NCI-H510A treated with DMSO at 0.1 percent for 48 hours (cell line): ENCODE measurements around the gene NOTO.
A peak's percentile ranks its signal among the peaks of the same experiment; 100 is the strongest.
"Not testable (repeated sequence)": the region's sequence is repeated elsewhere in the genome, so short reads cannot be mapped to it uniquely, and the experiment has no call there.

ENCODE experiments used
- DNase-seq: peaks from one replicate; lab custom pipeline; 2025; lab: John Stamatoyannopoulos, UW

The NOTO gene

DNA sequence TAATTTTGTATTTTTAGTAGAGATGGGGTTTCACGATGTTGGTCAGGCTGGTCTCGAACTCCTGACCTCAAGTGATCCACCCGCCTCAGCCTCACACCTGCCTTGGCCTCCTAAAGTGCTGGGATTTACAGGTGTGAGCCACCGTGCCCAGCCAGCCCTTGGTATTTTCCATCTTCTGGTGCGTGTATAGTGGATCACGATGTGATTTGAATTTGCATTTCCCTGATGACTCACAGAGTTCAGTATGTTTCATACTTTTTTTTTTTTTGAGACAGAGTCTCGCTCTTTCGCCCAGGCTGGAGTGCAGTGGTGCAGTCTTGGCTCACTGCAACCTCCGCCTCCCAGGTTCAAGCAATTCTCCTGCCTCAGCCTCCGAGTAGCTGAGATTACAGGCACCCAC, 2.1 kb upstream of the NOTO start:
- not testable (repeated sequence) for DNase-seq

- no peak for DNase-seq
These were observed 794 bp downstream of the NOTO start for GRCh38 chr2:73203055-73203681.

- DNase-seq: no peak
These were observed 3.2 kb downstream of the NOTO start for GRCh38 chr2:73205611-73206010.

GRCh38 chr2:73208258-73208657, 5.9 kb downstream of the NOTO start:
- no peak for DNase-seq

- no peak for DNase-seq
These were observed 7.6 kb downstream of the NOTO start for GRCh38 chr2:73210019-73210418.

GRCh38 chr2:73210696-73211095, 8.3 kb downstream of the NOTO start:
- no peak for DNase-seq

DNA sequence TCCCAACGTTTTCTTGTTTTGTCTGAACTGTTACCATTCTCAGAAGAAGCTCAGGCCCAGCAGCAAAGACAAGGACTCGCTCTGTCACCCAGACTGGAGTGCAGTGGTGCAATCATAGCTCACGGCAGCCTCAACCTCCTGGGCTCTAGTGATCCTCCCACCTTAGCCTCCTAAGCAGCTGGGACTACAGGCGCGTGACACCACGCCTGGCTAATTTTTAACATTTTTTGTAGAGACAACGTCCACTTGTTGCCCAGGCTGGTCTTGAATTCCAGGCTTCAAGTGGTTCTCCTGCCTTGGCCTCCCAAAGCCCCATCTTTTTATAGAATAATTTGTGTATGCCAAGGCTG, 9.7 kb downstream of the NOTO start:
- no peak for DNase-seq

GRCh38 chr2:73212448-73213176, 10.2 kb downstream of the NOTO start:
- peak; percentile 71 for DNase-seq

DNA sequence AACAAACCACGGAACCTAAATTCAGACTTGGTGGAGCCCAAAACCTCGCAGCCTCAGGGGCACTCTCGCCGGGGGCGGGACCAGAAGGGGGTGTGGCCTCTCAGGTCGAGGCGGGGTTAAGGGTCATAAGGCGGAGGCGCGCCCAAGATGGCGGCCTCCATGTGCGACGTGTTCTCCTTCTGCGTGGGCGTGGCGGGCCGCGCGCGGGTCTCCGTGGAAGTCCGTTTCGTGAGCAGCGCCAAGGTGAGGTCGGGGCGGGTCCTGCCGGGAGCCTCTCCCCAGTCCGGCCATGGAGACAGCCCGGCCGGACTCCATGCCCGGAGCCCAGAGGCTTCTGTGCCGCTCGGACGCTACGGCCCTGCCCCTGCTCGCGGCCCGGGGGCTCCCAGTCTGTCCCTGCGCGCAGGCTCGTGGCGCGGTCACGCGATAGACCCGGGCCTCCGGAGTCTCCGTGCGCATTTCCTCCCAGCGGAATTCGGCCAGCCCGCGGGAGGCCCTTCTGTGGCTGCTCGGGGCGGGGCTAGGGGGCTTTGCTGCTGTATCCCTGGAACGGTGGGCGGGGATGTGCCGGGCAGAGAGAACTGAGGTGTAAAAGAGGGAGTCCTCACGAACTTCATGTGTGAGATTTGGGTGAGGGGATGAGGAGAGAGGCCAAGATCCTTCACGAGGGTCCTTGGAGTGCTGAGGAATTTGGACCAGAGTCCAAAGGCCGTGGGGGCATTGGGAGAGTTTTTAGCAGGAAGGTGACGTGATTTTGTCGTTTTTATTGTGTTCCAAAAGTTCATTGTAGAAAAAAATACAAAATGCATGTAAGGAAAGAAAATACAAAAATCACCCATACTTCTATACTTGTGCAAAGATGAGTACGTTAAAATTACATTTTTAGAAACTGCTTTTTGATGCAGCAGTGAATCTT, 12.0 kb downstream of the NOTO start, which contains the start of gene SMYD5:
Gene SMYD5 (plus strand): TSS at position 126 of the 916 bp plus-strand sequence. CDS start 22 bp downstream, at position 148.
- peak; percentile 58 for DNase-seq

DNA sequence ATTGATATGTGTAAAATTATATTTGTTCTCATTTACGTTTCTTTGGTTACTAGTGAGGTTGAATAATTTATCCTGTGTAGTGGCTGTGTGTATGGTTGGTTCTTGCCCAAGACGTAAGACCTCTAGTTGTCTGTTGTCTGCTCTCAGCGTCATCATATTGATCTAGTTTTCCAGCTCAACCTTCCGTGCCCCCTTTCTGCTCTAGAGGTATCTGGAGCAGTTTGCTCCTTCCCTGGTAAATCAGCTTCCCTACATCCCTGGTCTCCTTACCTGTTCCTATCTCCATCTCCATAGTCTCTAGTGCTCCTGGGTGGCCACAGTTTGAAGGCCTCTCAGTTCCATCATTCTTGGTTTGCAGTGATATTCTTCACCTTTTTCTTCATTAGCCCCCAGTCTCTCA, 12.9 kb downstream of the NOTO start:
- no peak for DNase-seq

DNA sequence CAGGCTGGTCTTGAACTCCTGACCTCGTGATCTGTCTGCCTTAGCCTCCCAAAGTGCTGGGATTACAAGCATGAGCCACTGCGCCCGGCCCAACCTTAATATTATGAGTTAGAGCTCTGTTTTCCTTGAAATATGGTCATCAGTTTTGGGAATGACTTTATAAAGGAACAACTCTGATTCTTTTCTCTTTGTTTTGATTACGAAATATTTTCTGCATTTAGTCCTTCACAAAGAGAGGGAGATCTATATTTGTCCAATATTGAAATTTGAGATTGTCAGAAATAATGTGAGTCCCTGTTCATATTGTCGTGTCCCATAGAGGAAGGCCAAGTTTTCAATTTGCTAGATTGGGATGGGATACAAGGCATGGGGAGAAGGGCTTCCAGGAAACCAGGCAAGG, 14.8 kb downstream of the NOTO start:
- DNase-seq: no peak

DNA sequence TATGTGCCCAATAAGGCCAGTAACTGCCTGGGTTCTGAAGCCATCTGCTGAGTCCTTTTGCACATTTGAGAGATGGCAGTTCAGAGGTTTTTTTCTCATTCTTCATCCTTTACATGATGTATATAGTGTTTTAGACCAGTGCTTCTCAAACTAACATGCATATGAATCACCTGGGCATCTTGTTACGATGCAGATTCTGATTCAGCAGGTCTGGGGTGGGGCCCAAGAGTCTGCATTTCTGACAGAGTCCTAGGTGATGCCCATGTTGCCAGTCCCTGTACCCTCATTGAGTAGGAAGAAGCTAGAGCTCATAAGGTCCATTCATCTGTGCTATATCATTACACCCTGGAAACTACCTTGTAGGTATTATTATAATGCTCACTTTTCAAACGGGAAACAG, 15.5 kb downstream of the NOTO start:
- DNase-seq: no peak

DNA sequence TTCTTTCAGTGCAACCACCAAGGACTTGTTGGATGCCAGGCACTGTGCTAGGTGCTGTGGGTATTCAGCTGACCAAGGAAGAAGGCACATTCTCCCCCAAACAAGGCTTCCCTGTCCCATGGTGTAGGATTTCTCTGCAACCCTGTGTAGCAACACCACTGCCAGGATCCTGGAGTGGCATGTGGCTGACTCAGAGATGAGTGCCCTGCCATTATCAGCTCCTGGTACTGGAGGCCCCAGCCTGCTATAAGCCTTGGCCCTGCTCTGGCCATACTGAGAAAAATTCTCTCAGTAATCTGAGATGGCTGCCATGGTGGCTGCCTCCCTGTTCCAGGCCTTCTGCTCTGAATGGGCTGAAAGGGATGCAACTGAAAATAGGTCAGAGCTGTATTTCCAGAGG, 15.9 kb downstream of the NOTO start:
- DNase-seq: no peak

DNA sequence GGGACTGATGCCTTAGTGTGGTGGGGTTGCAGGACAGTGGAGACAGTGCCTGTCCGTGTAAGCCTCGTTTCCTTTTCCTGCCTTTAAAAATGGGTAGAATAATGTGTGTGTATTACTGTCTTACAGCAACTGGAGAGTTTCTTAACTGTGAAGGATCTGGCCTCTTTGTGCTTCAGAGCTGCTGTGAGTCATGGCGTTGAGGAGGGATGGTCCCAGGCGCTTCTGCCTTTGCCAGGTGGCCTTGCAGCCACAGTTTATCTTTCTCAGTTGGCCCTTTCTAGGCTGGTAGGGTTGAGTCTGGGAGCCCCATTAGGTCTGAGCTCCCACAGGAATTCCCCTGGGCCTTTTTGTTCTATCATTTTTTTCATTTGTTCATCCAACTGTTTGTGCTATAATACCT, 21.4 kb downstream of the NOTO start:
- DNase-seq: no peak

- no peak for DNase-seq
These were observed 23.4 kb downstream of the NOTO start for GRCh38 chr2:73225513-73226360.

GRCh38 chr2:73227086-73227485, 24.7 kb downstream of the NOTO start:
- DNase-seq: no peak

DNA sequence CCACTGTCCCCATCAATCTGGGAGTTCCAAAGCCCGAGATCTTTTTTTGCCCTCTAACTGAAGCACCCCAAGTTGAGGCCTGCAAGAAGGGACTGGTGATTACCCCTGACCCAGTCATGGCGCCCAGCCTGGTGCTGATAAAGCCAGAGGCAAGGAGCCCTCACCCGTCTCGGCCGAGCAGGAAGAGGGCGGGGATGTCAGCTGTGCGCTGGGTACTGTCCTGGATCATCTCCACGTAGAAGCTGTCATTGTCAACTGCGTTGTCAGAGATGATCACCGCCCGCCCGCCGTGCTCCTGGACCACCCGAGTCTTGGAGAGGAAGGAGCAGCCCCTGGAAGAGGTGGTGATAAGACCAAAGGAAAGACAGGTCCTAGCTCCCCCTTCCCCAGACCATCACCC, 26.3 kb downstream of the NOTO start:
- no peak for DNase-seq

GRCh38 chr2:73232403-73233153, 30.2 kb downstream of the NOTO start:
- DNase-seq: no peak

DNA sequence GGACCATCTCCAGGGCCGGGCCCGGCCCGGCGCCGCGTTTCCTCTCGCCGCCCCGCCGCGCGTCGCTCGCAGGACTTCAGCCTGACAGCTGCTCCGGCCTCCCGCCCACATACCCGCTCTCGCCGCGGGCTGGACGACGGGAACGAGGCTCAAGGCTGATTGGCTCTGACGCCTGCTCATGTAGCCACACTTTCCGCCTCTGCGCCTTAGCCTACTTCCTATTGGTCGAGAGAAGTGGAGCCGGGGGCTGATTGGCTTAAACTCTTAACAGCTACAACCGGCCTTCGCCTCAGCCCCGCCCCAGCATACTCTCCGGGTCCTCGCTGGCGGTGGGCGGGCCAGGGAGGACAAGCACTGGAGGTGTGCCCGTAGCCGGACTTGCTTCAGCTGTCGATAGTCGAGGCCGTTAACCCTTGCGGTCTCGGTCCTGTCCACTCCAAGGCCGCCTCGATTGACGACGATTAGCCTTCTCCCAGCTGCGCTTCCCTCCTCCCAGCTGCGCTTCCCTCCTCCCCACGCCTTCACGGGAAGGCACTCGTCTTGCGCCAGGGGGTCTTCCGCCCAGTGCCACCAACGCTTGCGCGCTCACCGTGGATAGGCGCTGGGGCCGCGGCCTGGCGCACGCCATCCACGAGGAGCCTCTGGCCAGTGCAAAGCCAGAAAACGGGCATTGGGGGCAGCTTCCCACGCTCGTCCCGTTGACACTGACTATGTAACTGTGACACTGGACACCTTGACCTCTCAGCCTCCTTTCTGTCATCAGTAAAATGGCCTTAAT, 31.0 kb downstream of the NOTO start, which contains the start of gene PRADC1:
Gene PRADC1 (minus strand): TSS at position 86 of the 778 bp plus-strand sequence. CDS start 79 bp downstream, at position 7.
- peak; percentile 98 for DNase-seq
